GM12874 (cell line): Measurements from ENCODE around the gene TRPM2.

Source experiments
- CTCF ChIP-seq: IDR thresholded peaks from 2 replicates; pipeline ENCODE4 v1.5.1; 2011; ENCODE audit warnings: low read depth, mild to moderate bottlenecking, control low read depth, low read length, moderate library complexity; ENCODE audit not compliant: insufficient read depth

Gene TRPM2

GRCh38 chr21:44490816-44491215 lies 137.4 kb downstream of the TRPM2 start:
- no peak for TF ChIP-seq CTCF
